Psoas muscle (tissue), 8 donors: ENCODE measurements around the gene PSD4. TPM values are rescaled to one million over a fixed set of nuclear protein-coding genes. Genes with fewer than 3 reads are reported as not detected.
A peak's percentile ranks its signal among the peaks of the same experiment; 100 is the strongest.

Source experiments
- ATAC-seq, 4 donors: fragments of 200-7000 bp; cut with Tn5 transposase; one replicate each; pipeline ENCODE4 v1.9.1; 2020; ENCODE audit warnings: moderate library complexity in 3 of 4, mild to moderate bottlenecking in 2 of 4
- DNase-seq, 2 donors: peaks; one replicate each; pipeline ENCODE4 v3.0.0-alpha.2; 2020
- H3K27ac ChIP-seq: fragments of 200-600 bp; one replicate; pipeline ENCODE4 v1.8.0; 2022
- H3K27me3 ChIP-seq, 3 donors: fragments of 200-600 bp in 1 of 3; one replicate each; pipeline versions ENCODE4 v1.6.1 to v1.8.0; 2013 to 2022; ENCODE audit warnings: low read length in 2 of 3, mild to moderate bottlenecking in 2 of 3, moderate library complexity in 1 of 3; ENCODE audit not compliant: insufficient read depth in 3 of 3
- H3K36me3 ChIP-seq, 2 donors: fragments of 200-600 bp in 1 of 2; one replicate each; pipeline versions ENCODE4 v1.6.1 to v1.8.0; 2013 to 2022; ENCODE audit warnings: low read depth in 1 of 2, mild to moderate bottlenecking in 1 of 2, moderate library complexity in 1 of 2; ENCODE audit not compliant: insufficient read depth in 1 of 2
- H3K4me1 ChIP-seq: fragments of 200-600 bp; one replicate; pipeline ENCODE4 v1.8.0; 2022
- H3K4me3 ChIP-seq: fragments of 200-600 bp; one replicate; pipeline ENCODE4 v1.8.0; 2022; ENCODE audit warnings: mild to moderate bottlenecking
- H3K9me3 ChIP-seq: fragments of 200-600 bp; one replicate; pipeline ENCODE4 v1.8.0; 2022
- WGBS, 3 donors: extraction: QIAGEN DNeasy Blood & Tissue Kit; methylation state at CpG; one replicate each; pipeline versions ENCODE4 v1.1.6 to v1.1.7; 2013; 5-methylcytosine and 5-hydroxymethylcytosine counted together
- intact Hi-C, 2 donors: fragments of 100-400 bp; cut with DNase I; formaldehyde crosslinking; loops; one replicate each; pipeline versions ENCODE4 v1.11.0 to v1.14.2; 2022
- polyA plus RNA-seq, 3 donors: library from polyadenylated mRNA; stranded (reverse); fragments of 200-250 nt; gene quantifications; one replicate each; pipeline ENCODE4 v1.2.3, GENCODE V29; 2013
- total RNA-seq, 4 donors: library from RNA; stranded (reverse); fragmentation: NEBNext Ultra II Directional in 2 of 4; extraction: Animal tissue kit (Norgen Biotek cat#: 25700) in 2 of 4; gene quantifications; one replicate each; pipeline versions ENCODE4 v1.2.1 to v1.2.4, GENCODE V29; 2021 to 2023
- TF ChIP-seq, protein P1 (sequence below): fragments of 200-600 bp; IDR thresholded peaks from one replicate; pipeline ENCODE4 v1.8.0; 2022; ENCODE audit warnings: antibody characterized with exemption
- donor health status: healthy with polysubstance abuse.
- donor health status: DM: no; HTN: no; CAD: no; lungs with moderate emphysema.
- donor health status: Bipolar disorder and iron deficiency.
- donor health status: healthy.
- donor health status: DM: yes; HTN: yes; CAD: no.
- donor health status: DM: no; HTN: no; CAD: no.
- donor health status: DM: no; HTN: no; CAD: no.
- donor health status: DM: yes; HTN: yes; CAD: no.

PSD4 gene
- total and polyA plus RNA-seq, 7 donors = 0.35 to 1.7 (median 0.87) TPM

DNA sequence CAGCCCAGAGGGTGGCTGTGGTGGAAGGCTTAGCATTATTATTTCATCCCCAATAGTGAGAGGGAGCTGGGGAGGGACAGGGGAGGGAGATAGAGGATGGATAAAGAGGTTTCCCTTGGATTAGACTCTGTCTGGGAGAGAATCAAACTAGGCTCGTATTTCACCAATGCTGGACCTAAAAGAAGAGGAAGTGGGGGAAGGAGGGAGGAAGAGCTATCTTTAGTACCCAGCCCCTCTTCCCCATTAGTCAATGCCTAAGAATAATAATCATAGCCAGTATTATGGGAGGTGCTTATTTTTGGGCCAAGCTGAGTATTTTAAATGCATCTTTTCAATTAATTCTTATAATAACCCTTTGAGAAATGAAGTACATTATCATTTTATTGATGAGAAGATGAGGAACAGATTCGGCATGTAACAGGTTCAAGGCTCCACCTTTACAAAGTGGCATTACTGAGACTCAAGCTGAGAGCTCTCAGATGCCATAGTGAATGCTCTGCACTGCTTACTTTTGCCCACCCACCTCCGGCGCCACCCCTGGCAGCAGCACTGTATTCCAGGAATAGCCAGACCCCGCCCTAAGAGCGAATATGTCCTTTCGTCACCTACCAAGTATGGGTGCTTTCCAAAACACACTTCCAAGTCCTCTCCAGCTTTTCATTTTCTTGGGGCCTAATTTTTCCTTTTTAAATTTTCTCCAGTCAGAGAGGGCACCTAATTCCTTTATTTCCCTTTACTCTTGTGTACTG, 83.9 kb downstream of the PSD4 start:
- Histone ChIP-seq H3K4me1 (no peaks in the 10 kb centered on the region), H3K4me3 (no peak overlapping the region), H3K36me3 (no peaks in the 10 kb centered on the region), H3K27me3 (peaks cover 0 to 2% (median 0%) of the 10 kb centered on the region in 3 donors), H3K27ac (no peak overlapping the region), H3K9me3 (no peaks in the 10 kb centered on the region)
- 29 to 49% (median 47%) methylated on average over 7 of the region's 7 CpGs for WGBS, 3 donors
- DNase-seq (no peak), ATAC-seq (peak in 3 of 4 donors; percentile 42 to 89 (median 78))
- intact Hi-C loops = no loop called here
- TF ChIP-seq, protein P1, sequence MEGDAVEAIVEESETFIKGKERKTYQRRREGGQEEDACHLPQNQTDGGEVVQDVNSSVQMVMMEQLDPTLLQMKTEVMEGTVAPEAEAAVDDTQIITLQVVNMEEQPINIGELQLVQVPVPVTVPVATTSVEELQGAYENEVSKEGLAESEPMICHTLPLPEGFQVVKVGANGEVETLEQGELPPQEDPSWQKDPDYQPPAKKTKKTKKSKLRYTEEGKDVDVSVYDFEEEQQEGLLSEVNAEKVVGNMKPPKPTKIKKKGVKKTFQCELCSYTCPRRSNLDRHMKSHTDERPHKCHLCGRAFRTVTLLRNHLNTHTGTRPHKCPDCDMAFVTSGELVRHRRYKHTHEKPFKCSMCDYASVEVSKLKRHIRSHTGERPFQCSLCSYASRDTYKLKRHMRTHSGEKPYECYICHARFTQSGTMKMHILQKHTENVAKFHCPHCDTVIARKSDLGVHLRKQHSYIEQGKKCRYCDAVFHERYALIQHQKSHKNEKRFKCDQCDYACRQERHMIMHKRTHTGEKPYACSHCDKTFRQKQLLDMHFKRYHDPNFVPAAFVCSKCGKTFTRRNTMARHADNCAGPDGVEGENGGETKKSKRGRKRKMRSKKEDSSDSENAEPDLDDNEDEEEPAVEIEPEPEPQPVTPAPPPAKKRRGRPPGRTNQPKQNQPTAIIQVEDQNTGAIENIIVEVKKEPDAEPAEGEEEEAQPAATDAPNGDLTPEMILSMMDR = no peak

DNA sequence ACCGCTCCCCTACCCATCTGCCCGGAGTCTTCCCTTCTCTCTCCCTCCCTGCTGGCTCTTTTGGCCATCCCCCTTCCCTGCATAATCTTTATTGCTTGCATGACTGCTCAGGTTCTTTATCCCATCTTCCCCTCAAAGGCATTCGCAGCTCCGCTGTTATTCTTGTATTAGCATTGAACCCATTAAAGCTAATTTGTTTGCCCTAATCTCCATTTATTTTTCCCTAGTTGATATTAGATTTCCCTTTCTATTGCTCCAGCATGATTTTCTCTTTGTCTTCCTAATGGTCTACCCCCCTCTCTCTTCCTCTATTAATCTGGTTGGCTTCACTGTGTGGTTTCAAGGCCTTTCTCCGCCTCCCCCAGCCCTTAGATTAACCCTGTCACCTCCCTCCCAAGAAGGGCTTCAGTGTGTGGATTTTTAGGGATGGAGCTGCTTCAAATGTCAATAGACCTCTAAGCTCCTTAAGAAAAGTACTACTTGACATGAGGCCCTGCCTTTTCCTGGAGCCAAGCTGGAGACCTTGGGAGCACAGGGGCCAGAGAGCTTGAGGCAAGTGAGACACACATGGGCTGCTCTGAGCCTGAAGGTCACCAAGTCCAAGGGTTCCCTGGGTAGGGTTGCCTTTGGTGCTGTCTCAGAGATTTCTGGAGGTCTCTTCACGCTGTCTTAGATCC, 84.8 kb downstream of the PSD4 start:
- no peaks in the 10 kb centered on the region for H3K27me3 ChIP-seq
- TF ChIP-seq, protein P1 = no peak
- H3K4me1 ChIP-seq = no peaks in the 10 kb centered on the region
- no peak overlapping the region for H3K27ac ChIP-seq
- DNase-seq = no peak
- intact Hi-C loops = no loop called here
- 85 to 93% (median 92%) methylated on average over 6 of the region's 6 CpGs for WGBS, 3 donors
- ATAC-seq = no peak
- H3K4me3 ChIP-seq = no peak overlapping the region
- no peaks in the 10 kb centered on the region for H3K36me3 ChIP-seq
- no peaks in the 10 kb centered on the region for H3K9me3 ChIP-seq

Other genes starting within 250 kb of the PSD4 start
- gene IL36G, start 196.0 kb upstream of the PSD4 start, total RNA-seq = not detected
- not detected for gene IL36G, start 196.0 kb upstream of the PSD4 start, polyA plus RNA-seq
- gene IL36A, start 168.5 kb upstream of the PSD4 start, total RNA-seq = not detected
- gene IL36A, start 168.5 kb upstream of the PSD4 start, polyA plus RNA-seq = not detected
- gene IL36B, start 121.1 kb upstream of the PSD4 start, total RNA-seq = not detected
- gene IL36B, start 121.1 kb upstream of the PSD4 start, polyA plus RNA-seq = not detected
- not detected for gene IL36RN, start 114.8 kb upstream of the PSD4 start, total RNA-seq
- not detected for gene IL36RN, start 114.8 kb upstream of the PSD4 start, polyA plus RNA-seq
- gene IL1F10, start 106.0 kb upstream of the PSD4 start, total RNA-seq = not detected
- gene IL1F10, start 106.0 kb upstream of the PSD4 start, polyA plus RNA-seq = not detected
- gene IL1RN, start 46.4 kb upstream of the PSD4 start, total RNA-seq = 1 to 10 TPM in 1 of 4 donors, under 1 TPM in 2, not detected in 1; 0.19 to 2.0 (median 0.24) TPM
- gene IL1RN, start 46.4 kb upstream of the PSD4 start, polyA plus RNA-seq = under 1 TPM; 0.09 to 0.53 (median 0.23) TPM
- gene PAX8, start 105.0 kb downstream of the PSD4 start, total RNA-seq = under 1 TPM in 3 of 4 donors, not detected in 1; 0.19 to 0.36 (median 0.34) TPM
- gene PAX8, start 105.0 kb downstream of the PSD4 start, polyA plus RNA-seq = 1 to 10 TPM in 1 of 3 donors, under 1 TPM in 2; 0.12 to 3.1 (median 0.78) TPM